SU-DHL-6 (cell line): Measurements from ENCODE around the gene NOS1AP.

ENCODE experiments used
- H2AFZ ChIP-seq: fragments of 200-600 bp; sonication (generic); 2 replicates; pipeline ENCODE4 v1.6.1; 2014; ENCODE audit warnings: low read depth, mild to moderate bottlenecking, moderate library complexity, mixed read lengths, antibody characterized with exemption, low read length; ENCODE audit not compliant: severe bottlenecking
- H3F3A ChIP-seq: fragments of 200-600 bp; shearing (Covaris generic); 2 replicates; pipeline ENCODE4 v1.6.0; 2016; ENCODE audit warnings: antibody characterized with exemption, mild to moderate bottlenecking; ENCODE audit not compliant: insufficient read depth
- H3K27ac ChIP-seq: fragments of 200-600 bp; sonication (generic); 2 replicates; pipeline ENCODE4 v1.5.1; 2016; ENCODE audit warnings: low read depth, mild to moderate bottlenecking, low read length, moderate library complexity, mixed read lengths
- H3K27me3 ChIP-seq: fragments of 200-600 bp; sonication (generic), shearing (Covaris generic); 2 replicates; pipeline ENCODE4 v1.6.0; 2014; ENCODE audit warnings: mild to moderate bottlenecking, low read length
- H3K36me3 ChIP-seq: fragments of 200-600 bp; sonication (generic); 2 replicates; pipeline ENCODE4 v1.6.1; 2014; ENCODE audit warnings: mild to moderate bottlenecking, low read length, mixed read lengths
- H3K4me2 ChIP-seq: fragments of 300-600, 200-600 bp; shearing (Covaris generic), sonication (generic); 2 replicates; pipeline ENCODE4 v1.6.0; 2014; ENCODE audit warnings: low read length, low read depth, mild to moderate bottlenecking; ENCODE audit not compliant: poor library complexity, severe bottlenecking
- H3K4me3 ChIP-seq: fragments of 200-600 bp; sonication (generic); 2 replicates; pipeline ENCODE4 v1.5.1; 2014; ENCODE audit warnings: antibody characterized with exemption, low read length, mild to moderate bottlenecking, mixed read lengths; ENCODE audit not compliant: insufficient read depth, poor library complexity, severe bottlenecking
- H3K79me2 ChIP-seq: fragments of 200-600 bp; sonication (generic); 2 replicates; pipeline ENCODE4 v1.6.1; 2014; ENCODE audit warnings: mild to moderate bottlenecking, low read length, moderate library complexity; ENCODE audit not compliant: insufficient read depth
- H3K9ac ChIP-seq: fragments of 200-600 bp; sonication (generic); 2 replicates; pipeline ENCODE4 v1.7.0; 2014; ENCODE audit warnings: mild to moderate bottlenecking, low read length
- H3K9me2 ChIP-seq: fragments of 200-600 bp; sonication (generic); replicated peaks from 2 replicates; pipeline ENCODE4 v1.6.1; 2014; ENCODE audit warnings: low read length; ENCODE audit not compliant: insufficient read depth
- H3K9me3 ChIP-seq: fragments of 200-600 bp; sonication (generic); 2 replicates; pipeline ENCODE4 v1.6.1; 2014; ENCODE audit warnings: low read length, mixed read lengths; ENCODE audit not compliant: insufficient read depth
- H4K20me1 ChIP-seq: fragments of 200-600 bp; sonication (generic); 2 replicates; pipeline ENCODE4 v1.6.1; 2014; ENCODE audit warnings: low read depth, mild to moderate bottlenecking, antibody characterized with exemption, low read length, moderate library complexity, mixed read lengths
- CTCF ChIP-seq: fragments of 200-600 bp; sonication (generic); IDR thresholded peaks from one replicate; pipeline ENCODE4 v1.5.1; 2017; ENCODE audit warnings: antibody characterized with exemption, mild to moderate bottlenecking, low read length, moderate library complexity; ENCODE audit not compliant: insufficient read depth, poor library complexity, severe bottlenecking
- EZH2phosphoT487 ChIP-seq: fragments of 200-600 bp; sonication (generic), shearing (Covaris generic); conservative IDR thresholded peaks from 2 replicates; pipeline ENCODE4 v1.6.1; 2018; ENCODE audit warnings: mild to moderate bottlenecking, antibody characterized with exemption, low read length, moderate library complexity, mixed read lengths

NOS1AP gene

GRCh38 chr1:162353078-162353477 lies 283.6 kb downstream of the NOS1AP start:
- no peaks in the 10 kb centered on the region for H3K9me3 ChIP-seq
- H3F3A ChIP-seq, result no peaks in the 10 kb centered on the region
- H4K20me1 ChIP-seq, result no peaks in the 10 kb centered on the region
- H3K4me3 ChIP-seq, result no peak overlapping the region
- no peak overlapping the region for H3K27ac ChIP-seq
- H3K9me2 ChIP-seq, result no peaks in the 10 kb centered on the region
- no peaks in the 10 kb centered on the region for H3K27me3 ChIP-seq
- H3K36me3 ChIP-seq, result no peaks in the 10 kb centered on the region
- H3K4me2 ChIP-seq, result no peak overlapping the region
- TF ChIP-seq EZH2phosphoT487 (no peak), CTCF (no peak)
- H3K79me2 ChIP-seq, result no peaks in the 10 kb centered on the region
- H3K9ac ChIP-seq, result no peak overlapping the region
- H2AFZ ChIP-seq, result no peak overlapping the region

GRCh38 chr1:162353702-162354101 lies 284.2 kb downstream of the NOS1AP start:
- H3K9ac ChIP-seq, result no peak overlapping the region
- H3K27ac ChIP-seq, result no peak overlapping the region
- H3F3A ChIP-seq, result no peaks in the 10 kb centered on the region
- no peaks in the 10 kb centered on the region for H3K27me3 ChIP-seq
- H3K79me2 ChIP-seq, result no peaks in the 10 kb centered on the region
- no peaks in the 10 kb centered on the region for H3K9me2 ChIP-seq
- no peaks in the 10 kb centered on the region for H3K36me3 ChIP-seq
- no peak overlapping the region for H3K4me3 ChIP-seq
- no peaks in the 10 kb centered on the region for H3K9me3 ChIP-seq
- no peak for TF ChIP-seq EZH2phosphoT487
- TF ChIP-seq CTCF, result no peak
- no peak overlapping the region for H3K4me2 ChIP-seq
- H2AFZ ChIP-seq, result no peak overlapping the region
- H4K20me1 ChIP-seq, result no peaks in the 10 kb centered on the region

GRCh38 chr1:162357681-162358266 lies 288.3 kb downstream of the NOS1AP start:
- Histone ChIP-seq H3K9ac (no peak overlapping the region), H2AFZ (no peak overlapping the region), H3K27ac (no peak overlapping the region), H3K4me2 (no peak overlapping the region), H3K4me3 (no peak overlapping the region), H3K9me2 (no peaks in the 10 kb centered on the region), H3K9me3 (no peaks in the 10 kb centered on the region), H4K20me1 (no peaks in the 10 kb centered on the region), H3K79me2 (no peaks in the 10 kb centered on the region), H3F3A (no peaks in the 10 kb centered on the region), H3K36me3 (no peaks in the 10 kb centered on the region), H3K27me3 (no peaks in the 10 kb centered on the region)
- TF ChIP-seq CTCF, result peak; percentile 30
- TF ChIP-seq EZH2phosphoT487, result no peak
